Measurements from ENCODE around the gene AUTS2.

Gene AUTS2

DNA sequence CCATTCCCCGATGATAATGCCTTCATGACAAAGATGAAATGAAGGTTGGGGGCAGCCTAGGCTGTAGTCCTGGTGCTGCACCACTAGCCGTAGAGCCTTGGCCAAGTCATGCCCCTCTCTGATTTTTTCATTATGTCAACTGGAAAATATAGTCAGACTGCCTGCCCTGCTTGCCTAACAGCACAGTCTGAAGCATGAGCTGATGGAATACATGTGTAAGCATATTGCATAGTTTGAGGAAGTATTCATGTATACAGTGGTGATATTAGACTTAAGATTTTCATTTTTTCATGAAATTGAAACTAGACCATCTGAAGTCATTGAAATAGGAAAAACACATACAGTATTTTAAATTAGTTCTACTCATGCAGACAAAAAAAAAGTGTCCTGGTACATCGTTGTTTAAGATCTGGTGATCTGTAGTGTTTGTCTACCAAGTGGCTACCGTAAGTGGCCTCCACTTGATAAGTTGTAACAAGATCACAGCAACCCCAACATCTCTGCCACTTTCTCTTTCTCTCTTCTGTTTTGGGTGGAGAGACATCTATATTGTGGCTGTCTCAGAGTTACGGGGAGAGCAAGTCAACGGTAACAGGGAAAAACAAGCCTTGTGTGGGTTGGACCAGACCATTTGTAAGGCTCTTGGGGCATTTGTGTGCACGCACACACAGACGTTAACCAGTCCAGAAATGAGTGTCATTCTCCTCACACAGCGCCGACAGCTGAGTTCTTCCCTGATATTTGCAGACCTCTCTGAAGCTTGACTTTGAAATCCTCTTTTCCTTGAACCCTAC is 817.1 kb downstream of the AUTS2 start:
- FAIRE-seq, result no peak

DNA sequence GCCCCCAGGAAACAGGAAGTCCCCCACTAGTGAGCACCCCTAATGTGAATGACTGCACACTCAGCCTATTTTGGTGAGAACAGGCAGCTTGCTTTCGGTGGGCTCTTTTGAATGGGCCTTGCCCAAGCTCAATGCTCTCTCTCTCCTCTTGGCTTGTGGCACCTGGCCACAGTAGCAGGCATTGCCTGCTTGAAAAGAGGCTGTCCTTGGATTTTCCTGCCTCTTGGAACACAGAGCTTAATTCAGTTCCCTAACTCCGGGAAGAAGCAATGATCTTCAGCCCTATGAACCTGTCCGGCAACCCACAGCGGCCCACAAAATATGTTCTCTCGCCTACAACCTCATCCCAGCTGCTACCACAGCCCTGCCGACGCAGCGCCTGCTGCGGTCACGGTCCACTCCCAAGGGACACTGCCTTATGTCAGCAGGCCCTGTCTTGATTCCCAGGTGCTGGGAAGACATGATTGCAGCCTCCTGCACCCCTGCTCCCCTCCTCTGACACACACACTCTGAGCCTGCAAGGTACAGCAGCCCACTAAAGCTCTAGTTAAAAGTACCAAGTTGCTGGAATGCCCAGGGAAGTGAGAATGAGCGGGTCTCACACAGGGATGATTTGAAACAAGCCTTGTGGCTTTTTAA is 818.2 kb downstream of the AUTS2 start:
- FAIRE-seq, result no peak

DNA sequence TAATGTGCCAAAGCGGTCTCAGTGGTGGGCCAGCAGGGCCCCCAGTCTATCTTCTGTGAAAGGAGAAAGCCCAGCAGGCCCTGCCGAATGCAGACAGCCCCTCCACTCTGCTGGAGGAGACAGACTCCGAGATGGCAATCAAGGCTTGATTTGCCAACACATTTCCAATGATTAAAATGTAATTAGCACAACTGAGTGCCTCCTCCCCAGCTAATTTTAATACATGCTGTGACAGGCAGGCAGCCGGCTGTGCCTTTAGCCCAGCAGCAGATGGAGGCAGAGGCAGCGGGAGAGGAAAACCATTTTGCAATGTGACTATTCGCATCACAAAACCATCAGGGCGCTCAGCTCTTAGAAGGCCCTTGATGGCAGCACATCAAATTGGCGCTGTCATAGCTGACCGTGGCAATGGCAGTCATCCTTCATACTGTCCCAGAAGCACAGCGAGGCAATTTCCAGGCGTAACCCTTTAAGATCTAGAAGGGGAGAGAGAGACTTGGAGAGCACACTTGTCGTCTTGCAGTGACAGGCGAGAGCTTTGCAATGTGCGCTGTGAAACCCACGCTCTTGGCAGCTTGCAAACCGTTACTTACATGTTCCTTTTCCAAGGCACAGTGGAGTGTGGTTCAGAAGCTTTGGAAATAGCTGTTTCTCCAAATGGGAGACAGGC is 818.8 kb downstream of the AUTS2 start:
- no peak for FAIRE-seq

DNA sequence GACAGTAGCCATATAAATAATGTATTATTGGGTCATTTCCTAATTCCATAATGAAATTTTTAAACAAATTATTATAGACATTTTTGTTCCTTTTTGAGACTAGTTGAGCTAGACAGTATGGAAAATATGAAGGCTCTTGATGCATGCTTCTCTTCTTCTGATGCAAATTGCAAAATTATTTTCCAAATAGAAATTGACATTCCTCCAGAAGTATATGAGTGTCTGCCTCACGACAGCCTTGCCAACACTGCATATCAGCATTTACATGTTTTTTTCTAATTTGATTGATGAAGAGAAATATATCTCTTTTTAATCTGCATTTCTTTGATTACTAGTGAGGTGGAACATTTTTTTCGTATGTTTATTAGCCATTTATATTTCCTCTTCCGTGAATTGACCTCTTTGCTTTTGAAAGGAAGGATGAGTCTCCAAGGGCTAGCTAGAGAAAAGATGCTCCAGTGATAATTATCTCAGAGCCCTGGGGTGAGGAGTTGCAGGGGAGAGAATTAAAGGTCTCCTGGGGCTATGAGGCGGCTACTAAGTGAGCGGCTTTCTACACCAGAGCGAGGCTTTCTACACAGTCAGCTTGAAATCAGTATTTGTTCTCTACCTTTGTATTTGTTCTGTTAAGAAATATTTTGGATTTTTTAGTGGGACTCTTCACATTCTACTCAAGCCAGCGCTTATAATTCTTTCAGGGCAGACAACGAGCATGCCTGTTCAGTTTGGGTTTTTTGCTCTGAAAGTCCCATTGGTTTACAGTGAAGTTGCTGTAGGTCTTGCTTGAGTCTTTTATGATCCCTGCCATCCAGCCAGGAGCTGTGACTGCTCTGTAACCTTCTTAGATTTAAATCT is 821.5 kb downstream of the AUTS2 start:
- no peak for FAIRE-seq

DNA sequence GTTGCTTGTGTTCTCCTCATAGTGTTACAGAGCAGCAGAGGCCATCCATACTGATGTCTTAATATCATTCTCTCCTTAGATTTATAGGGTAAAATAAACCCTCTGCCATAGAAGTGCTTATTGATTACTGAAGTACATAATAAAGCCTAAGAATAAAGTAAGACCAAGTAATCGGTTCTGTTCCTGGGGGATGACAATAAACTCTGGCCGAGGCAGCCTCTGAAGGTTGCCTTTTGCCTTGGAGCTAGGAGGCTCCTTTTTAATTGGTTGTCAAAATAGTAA is 822.0 kb downstream of the AUTS2 start:
- FAIRE-seq, result no peak

DNA sequence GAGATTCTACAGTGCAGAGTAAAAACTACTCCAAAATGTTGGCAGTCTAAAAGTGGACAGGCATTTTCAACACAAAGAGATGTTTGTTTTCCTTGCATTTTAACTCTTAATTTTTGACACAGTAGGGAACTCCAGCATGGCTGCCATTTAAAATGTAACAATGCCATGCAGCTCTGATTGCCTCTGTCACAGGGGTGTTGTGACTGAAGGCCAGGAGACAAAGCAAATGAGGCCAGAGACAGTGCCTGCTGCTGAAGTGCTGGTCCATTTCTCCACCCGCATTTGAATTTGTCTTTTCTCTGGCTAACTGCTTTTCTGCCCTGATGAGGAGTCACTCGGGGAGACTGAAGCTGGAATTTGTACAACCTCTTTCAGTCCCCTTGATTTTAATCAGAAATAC is 823.0 kb downstream of the AUTS2 start:
- FAIRE-seq, result no peak

DNA sequence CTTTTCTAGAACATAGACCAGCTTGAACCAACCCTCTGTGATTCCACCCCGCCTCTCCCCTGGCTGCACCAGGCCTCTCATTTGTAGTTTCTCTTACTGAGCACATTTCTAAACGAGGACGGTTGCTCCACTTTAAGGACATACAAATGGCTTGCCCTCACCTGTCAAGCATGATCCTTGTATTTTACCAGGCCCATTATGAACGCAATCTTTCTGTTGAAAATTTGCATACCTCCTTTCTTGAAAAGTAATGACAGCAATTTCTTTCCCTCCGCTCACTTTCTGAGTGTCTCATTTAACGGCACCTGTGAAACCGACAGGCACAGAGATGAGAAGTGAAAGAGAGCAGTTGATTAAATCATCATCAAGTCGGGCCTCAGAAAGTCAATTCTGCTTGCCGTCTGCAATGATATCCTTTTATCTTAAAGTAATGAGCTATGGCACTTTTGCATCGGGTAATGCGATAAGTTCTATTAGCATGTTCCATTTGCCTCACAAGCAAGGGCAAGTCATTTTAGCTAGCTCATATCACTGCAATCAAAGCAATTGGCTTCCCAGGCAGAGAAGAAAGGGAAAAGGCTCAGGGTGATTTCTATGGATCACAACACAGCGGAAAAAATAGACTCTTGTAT is 828.1 kb downstream of the AUTS2 start:
- FAIRE-seq, result no peak

DNA sequence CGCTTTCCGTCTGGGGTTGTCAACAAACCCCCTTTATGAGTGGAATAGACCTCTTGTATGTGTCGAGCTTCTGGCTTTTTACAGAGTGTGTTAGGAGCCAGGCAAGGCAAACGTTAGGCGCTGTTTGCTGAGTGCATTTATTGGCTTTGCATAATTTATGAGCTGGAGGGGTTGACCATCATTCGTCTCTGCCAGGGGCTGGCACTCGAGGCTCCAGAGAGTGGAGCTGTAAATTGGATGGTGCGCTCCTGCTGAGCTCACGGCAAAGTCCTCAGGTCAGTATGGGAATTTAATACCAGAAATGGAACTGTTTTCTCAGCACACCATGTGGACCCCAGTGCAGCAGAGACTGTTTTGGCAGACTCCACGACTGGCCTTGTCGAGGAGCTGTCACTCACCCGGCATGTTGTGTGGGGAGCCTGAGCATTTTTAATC is 834.3 kb downstream of the AUTS2 start:
- FAIRE-seq, result no peak

DNA sequence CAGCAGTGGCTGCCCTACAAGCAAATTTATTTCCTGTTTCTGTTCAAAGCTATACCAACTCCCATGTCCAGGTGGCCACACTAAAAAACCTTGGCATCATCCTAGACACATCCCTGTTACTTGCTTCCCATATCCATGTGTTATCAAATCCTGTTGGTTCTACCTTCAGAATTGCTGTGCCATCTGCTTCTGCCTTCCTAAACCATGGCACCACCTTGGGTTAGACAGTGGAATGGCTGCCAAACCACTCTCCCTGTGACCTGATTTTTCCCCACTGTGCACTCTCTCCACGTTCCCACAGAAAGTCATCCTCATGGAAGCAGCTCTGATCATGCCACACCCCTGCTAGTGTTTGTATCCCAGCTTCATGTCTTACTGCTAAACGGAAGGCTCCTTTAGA is 836.1 kb downstream of the AUTS2 start:
- FAIRE-seq, result no peak

DNA sequence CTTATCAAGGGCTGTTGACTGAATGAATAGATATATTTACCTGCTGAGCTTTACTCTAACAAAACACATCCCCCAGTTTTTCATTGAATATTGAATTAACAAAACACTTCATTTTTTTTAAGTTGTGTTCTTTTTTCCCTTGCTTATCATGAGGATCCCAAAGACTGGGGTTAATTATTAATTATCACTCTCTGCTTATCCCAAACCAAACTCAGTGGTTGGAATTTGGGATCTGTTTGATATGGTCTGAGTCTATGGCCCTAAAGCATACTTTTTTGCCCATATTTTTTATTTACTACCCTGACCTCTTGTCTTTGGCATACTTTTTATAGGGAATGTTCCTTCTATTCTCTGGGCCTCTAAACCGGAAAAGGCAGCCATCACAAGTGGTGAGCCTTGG is 836.5 kb downstream of the AUTS2 start:
- no peak for FAIRE-seq

DNA sequence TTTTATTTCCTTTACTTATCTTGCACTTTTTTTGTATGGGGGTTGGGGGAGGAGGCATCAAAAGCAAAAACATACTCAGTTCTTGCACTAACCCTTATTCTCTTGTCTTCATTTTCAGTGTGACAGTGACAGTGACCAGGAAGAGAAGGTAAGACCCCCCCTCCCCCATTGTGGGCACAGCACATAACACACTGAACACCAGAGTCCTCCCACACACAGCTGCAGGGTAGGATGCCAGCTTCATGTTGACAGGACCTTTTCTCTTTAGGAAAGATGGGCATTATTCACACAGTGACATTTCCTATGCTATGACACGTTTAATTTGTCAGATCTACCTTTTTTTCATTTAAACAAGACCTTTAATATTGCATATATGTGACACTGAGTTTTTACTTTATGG is 837.4 kb downstream of the AUTS2 start:
- FAIRE-seq, result no peak

DNA sequence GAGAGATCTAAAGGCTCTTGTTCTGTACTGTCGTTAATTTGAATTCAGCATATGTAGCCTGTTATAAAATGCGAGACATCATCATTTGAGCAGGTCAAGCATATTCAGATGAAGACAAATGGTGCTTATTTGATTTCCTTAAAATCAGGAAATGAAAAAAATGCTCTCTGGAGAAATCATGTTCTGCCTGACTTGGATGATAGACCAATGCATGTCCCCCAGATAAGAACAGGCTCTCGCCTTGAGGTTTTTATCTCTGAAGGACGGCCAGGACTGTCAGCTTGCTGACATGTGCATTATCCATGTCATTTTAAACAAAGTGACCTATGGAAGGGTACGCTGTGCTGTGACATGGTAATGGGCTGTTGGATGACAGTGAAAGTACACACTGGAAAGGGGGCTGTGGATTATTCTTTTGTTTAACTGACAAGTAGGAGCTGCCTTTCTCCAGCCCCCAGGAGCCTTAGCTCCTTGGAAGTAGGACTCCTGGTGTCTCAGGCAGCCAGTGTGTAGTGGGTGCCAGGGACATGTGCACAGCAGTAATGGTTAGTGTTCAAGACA is 838.6 kb downstream of the AUTS2 start:
- FAIRE-seq, result no peak

DNA sequence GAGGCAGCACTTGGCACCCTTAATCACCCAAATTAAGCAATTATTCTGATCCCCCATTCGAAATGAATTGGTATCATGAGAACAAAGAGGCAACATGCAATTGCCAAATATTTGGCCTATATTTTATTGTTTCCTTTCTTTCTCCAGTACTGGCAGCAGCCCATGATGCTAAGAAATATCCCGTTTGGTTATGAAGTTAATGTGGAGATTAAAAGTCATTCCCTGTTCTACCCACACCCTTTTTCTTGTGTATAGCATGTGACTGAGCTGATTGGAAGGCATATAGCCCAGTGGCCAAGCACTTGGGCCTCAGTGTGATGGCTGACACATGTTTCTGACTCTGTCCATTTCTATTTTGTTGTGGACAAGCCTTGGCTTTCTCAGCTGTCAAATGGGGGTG is 841.4 kb downstream of the AUTS2 start:
- no peak for FAIRE-seq

DNA sequence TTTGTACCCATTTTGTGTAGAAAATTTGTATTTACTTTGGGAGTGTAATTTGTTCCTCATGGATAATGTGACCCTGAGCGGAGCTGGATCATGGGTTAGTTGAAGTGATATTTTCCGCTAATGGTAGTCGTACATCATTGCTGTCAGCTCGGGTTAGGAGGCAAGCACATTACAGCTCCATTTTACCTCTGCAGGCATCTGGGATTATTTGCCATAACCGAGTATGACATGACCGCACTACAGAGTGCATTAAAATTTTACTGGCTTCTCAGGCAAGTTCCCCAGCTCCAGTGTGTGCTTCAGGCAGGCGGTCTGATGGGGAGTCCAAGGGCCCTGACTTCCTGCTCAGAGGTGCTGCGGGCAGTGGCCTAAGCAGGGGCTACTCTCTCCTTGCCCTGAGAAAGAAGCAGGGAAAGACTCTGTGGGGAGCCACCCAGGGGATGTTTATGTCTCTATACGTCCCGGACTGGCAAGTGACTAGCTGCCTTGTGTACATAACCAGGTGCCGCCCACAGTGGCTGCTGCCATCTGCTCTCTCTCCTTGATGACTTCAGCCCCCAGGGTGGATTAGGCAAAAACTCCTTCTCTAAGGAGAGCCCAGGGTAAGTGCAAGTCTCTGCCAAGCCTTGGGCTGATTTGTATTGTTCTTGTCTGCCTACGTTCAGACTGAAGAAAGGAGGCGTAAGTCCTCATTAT is 848.3 kb downstream of the AUTS2 start:
- no peak for FAIRE-seq

DNA sequence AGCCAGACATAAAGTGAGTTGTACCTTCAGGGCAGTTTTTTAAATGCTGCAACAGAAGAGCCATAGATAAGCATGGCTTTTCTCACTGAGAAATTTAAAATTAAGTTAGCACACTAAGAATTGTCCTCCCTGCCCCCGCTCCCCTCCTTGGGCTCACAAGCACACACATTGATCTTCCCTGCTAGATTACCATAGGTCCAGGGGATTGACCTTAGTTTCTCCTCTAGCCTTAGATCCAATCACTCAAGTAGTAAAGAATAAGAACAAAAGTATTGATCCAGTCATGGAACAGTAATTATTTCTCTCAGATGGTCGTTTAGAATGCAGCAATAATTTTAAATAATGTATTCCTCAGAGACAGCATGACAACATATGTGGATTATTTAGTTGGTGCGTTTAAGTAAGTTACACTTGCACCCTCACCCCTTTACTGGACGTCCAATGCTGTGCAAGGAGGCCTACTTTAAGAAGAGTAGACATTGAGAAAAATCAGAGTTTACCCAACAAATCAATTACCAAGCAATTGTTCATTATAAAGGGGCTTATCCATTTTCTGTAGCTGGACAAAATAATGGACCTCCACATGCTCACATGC is 850.1 kb downstream of the AUTS2 start:
- FAIRE-seq, result no peak

DNA sequence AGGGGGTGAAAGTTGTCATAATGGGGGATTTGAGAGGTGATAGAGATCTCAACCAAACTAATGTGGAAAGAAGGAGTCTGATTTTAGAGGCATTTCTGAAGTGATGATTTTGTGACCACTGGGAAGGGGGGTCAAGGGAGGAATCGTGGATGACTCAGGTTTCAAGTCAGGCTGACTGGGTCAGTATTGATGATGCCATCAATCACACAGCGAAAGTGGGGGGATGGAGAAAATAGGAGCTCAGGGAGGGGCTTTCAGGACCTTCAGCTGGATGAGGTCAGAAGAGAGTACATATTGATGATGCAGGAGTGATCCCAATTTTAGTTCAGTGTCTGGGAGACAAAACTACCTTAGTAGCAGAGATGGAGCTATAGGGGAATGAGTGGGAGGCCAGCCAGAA is 852.5 kb downstream of the AUTS2 start:
- no peak for FAIRE-seq

DNA sequence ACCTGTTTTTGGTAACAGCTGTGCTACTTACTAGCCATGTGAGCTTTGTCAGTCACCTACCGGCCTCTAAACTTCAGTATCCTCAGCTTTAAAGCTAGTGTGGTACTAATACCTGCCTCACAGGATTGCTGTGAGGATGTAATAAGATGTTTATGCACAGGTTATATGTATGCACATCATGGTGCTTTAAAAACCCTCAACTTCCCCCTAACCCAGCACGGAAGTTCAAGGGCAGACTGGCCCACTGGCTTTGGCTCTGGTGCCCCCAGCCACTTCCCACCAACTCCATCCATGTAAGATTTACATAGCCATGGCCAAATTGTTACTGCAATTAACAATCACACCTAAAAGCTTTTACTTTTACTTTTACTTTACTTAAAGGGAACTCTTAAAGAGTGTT is 857.6 kb downstream of the AUTS2 start:
- no peak for FAIRE-seq

DNA sequence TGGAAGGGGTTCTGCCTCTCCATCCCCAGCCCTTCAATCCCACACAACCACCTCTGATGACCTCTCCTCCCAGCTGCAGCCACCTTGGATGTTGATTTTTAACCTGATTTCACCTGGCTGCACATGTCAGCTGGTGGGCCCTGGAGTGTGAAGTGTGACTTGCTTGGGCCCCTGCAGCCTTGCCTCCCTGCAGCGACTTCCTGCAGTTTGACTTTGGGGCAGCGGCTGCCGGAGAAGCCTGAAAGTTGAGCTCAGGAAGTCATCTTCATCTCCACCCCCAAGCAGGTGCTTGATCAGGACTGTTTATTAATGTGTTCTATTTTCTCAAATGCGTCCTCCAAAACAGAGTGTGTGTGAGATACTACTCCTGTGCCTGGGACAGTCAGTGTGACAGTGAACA is 858.4 kb downstream of the AUTS2 start:
- FAIRE-seq, result no peak

DNA sequence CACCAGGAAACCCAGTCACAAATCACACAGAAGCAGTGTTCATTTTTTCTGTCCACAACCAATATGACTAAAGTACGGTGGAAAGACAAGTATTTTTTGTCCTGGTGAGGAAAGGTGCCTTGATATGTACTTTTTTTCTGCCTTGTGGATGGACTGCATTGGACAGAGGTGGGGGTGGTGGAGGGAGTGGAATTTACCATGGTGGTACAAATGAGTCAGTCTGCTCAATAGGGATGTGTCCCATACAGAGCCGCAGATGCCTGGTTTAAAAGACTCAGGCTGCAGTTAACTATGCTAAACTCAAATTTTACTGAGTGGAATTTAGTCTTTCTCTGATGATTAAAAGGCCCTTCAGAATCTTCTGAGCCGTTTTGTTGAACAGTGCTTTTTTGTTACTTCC is 859.2 kb downstream of the AUTS2 start:
- FAIRE-seq, result no peak

DNA sequence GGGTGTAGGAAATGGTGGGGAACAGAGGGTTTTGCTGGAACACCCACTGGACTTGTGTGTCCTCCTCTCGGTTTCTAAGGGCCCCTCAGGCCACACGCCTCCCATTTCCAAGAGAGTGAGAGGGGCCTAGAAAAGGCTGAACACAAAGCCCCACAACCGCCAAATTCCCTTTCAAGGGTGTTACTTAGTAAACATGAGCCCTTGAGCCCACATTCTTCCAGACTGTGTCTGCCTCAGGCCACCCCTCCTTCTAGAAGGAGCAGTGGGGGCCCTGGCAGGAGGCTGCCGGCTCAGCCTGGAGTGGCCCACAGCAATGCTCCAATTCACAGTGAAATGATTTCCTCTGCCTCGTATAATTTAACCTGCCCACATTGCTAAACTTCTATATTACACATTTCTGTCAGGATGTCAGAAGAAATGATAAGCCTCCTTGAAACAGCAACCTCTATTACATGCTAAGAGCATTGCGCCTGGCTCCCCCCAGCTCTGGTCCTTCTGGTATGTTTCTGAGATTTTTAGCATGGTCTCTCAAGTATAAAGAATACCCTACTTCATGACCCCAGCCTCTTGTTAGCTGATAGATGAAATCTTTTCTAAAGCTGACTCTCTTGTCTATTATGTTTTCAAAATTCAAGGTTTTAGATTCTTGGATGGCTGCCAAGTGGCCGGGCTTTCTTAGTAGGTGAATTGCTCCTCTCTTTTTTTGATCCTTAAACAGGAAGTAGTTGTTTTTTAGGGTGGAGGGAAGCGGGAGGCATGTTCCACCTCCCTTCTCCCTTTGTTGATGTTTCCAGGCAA is 859.8 kb downstream of the AUTS2 start:
- FAIRE-seq, result no peak

DNA sequence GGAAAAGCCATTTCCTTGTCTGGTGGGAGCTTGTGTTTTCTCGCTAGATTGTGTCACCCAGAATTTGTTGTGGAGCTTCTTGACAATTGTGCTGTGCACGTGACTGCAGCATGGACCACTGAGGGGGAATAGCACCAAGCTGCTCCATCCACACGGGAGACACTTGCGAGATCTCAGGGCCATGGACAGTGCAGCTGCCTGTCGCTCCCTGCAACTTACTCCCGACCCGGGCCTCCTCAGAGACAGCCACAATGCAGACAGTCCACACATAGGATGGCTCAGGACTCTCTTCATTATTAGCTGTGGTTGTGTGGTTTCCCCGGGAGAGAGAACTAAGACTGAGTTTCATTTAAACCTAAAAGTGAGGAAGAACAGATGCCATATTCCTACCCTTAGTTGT is 860.5 kb downstream of the AUTS2 start:
- no peak for FAIRE-seq

Measured in A204.1 (cell line).